HUDEP-2 (cell line): ENCODE results near the gene TTC22.

ENCODE experiments used
- DNase-seq, 76 experiments: peaks; one replicate each; lab custom pipeline; 2025; ENCODE audit not compliant: unreplicated experiment in 76 of 76; lab: John Stamatoyannopoulos, UW

TTC22 gene

DNA sequence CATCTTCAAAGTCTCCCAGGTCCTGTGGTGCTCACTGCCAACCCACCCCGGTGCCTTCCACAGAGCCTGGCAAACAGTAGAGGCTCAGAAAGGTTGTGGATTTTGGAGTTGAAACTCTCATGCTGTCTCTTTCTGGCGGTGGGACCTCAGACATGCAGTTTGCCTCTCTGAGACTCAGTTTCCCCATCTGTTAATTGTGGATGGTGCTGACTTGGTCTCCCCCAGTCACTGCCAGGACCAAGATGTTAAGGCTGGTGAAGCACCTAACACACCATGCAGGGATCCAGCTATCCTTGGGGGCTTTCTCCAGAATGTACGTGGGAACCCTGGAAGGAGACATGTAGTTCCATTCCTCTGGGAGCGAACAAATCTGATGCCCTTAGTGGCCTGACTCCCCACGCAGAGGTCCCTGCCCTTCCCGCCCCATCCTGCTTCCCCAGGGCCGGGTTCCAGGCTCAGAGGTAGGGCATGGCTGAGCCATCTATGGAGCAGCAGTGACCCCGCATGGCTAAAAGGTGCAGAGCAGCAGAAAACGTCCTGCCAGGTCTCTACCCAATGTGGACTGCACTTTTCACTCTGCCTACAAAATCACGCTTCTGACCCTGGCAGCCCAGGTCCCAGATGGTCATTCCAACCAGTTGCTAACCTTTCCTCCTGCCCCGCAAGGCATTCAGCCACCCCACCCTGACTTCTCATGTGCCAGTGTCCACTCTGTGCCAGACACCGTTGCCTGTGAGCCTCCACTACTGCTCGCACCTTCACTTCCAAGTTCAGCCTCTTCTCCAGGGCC lies 9.2 kb upstream of the TTC22 start:
- DNase-seq: peak in 52 of 76 experiments; percentile 9 to 70 (median 43)

DNA sequence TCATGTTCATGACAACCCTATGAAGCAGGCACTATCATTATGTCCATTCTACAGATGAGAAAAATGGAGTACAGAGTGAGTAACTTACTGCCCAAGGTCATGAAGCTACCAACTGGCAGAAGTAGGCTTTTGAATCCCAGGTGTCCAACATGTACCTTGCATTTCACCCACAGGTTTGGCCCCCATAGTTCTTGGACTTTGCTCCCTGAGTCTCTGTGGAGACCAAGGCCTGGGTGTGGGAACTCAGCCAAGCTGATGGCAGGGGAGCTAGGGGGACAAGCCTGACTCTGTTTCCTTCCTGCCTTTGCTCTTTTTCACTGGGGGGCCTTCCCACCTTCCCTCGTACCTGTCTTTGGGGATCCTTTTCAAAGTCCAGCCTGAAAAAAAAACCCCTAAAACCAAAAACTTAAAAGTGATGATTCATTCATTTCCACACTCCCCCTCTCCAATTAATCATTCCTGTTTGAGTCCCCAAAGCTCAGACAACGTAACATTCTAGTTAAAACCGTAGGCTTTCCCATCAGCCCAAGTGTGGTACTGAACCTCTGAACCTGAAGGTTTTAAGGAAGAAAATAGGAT lies 8.5 kb upstream of the TTC22 start:
- no peak for DNase-seq

DNA sequence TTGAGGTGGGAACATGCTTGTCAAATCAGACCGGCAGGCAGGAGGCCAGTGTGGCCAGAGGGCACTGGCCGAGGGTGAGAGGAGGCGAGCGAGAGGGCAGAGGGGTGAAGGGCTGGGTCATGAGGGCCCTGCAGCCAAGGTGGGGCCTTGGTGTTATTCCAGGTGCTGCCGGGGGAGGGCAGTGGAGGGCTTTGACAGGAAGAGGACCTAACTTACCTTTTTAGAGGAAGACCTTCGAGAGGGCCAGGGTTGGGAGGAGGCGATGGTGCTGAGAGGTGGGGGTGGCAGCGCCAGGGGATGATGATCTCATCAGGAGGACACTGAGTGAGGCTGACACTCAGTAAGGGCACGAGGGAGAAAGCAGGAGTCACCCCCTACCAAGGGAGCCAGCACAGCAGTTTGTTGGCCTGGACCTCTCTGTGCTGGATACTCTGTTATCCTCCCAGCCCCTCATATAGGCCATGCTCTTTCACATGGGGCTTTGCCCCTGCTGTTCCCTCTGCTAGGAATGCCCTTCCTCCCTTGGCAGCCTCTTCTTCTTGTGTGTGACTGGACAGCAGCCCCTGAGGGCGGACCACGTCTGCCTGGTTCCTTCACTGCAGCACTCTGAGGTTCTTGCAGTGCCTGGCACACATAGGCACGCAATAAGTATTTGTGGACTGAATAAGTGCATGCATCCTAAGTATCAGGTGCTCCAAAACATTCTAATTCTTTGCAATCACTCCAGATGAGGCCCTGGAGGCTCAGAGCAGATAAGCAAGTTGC lies 7.5 kb upstream of the TTC22 start:
- no peak for DNase-seq

DNA sequence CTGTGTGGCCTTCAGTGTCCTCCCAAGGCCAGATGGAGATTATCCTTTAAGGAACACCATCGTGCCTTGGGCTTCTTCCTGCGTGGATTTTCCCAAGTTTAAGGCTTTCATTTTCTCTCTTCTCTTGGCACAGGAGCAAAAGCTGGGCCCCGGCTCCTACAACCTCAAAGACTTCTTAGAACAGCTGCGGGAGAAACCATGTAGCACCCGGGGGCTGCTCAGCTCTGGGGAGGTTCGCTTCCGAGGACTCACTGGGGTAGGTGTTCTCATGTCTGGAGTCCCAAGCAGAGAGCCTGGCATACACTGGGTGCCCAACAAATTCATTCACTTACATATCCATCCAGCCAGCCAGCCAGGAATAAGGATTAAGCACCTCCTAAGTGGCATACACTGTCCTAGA lies 6.6 kb upstream of the TTC22 start:
- no peak for DNase-seq

DNA sequence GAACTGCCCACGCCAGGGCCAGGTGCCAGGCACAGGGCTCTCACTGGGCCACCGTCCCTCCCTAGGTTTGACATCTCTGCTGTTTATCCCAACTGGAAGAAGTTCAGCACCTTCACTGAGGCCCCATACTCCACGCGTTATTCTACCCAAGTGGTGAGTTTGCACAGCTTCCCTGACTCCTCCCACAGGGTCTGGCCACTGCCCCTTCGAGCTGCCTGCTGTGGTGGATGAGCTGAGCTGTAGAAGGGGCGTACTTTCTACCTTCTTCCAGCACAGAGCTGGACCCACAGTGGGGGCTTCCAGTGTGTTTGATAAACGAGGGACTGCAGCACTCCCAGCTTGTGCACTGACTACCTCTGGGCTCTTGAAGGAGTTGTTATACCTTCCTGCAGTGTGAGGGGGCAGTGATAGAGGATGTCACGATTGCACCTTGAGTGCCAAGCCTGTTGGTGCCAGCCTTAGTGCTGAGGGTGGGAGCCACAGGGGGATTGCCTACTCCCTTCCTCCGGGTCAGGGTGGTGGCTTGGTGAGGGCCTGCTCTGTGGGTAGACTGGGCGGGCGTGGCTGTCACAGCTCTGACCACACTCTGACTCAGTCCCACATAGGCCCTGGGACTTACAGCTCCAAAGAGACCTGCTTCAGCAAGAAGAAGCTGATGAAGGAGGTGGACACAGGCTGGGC lies 5.9 kb upstream of the TTC22 start:
- DNase-seq: peak in 38 of 76 experiments; percentile 0 to 48 (median 17)

DNA sequence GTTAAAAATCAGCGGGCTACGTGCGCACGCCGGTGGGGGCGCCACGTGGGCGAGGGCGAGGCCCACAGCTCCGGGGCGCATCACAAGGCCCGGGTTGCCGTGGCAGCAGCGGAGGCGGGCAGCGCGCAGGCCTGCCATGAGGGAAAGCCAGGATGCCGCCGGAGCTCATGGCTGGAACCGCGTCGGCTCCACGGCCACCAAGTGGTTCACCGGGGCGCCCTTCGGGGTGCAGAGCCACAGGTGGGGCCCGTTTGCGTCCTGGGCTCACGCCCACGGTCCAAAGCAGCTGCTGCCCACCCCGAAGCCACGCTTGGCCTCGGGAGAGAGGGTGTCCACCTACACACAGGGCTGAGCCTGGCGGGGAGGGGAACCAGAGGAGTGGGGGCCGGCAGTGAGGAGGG lies 4.9 kb upstream of the TTC22 start:
- DNase-seq: no peak

DNA sequence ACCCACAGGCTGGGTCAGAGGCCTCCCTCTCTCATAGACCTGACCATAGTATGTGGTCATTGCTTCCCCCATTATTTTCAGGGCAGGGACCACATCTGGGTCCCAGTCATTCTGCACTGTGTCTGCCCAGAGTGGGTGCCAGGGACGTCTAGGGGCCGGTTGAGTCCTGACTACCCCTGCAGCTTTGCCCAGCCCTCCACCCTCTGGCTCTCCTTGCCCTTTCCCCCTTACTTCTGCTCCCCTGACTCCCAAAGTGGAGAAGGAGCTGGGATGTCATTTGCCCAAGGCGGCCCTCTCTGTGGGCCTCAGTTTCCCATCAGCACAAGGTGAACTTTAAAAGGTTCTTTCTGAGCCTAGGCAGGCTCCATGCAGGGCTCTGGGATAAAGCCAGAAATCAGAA lies 4.3 kb upstream of the TTC22 start:
- DNase-seq: no peak

DNA sequence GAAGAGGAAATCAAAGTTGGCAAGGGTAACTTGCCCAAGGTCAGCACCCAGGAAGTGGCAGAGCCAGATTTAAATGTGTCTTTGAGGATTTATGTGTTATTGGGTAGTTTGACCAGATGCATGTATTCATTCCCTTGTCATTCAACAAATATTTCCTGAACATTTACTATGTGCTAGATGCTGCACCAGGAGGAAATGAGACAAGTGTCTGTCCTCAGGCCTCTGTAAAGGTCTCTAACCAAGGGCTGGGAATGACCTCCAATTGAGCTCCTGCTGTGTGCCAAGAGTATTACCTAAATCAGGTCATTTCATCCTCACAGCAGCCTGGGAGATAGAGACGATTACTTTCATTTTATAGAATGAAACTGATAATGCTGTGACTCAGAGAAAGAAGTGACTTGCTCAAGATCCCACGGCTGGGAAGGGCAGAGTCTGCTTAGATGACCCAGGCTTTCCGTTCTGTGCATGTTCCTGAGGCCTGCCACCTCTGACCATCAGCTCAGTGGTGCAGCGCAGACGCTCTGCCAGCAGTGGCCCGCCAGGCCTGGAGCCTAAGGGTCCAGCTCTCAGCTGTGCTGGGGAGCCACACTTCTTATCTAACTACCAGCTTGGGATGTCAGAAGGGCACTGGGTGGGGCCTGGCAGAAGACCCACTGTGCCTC lies 3.5 kb upstream of the TTC22 start:
- DNase-seq: no peak

DNA sequence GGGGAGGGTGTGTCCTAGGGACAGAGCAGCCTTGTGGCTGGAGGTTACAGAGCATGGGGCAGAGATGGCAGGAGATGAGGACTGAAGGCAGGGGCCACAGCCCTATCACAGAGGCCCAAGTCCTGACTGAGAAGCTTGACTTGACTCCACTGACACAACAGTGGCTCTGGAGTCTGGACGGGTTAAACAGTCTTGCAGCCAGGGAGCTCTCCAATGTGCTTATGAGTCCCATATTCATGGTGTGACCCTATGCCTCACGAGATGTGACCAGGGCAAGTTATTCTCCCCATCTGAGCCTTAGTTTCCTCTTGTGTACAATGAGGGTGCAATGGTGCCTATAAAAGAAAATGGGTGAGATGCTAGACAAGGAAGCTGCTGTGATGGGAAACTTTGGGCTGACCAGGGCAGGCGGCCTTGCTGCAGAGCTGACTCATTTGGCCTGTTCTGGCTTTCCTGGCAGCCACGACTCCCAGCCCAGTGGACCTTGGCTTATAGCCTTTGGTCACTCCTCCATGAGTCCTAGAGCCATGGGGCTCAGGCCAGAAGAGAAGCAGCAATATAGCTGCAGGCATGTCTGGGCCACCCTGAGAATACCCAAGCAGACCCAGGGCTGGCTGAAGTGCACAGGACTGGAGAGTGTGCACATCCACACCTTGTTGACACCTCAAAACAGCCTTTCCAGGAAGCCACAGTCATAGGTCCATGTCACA lies 2.8 kb upstream of the TTC22 start:
- DNase-seq: no peak

DNA sequence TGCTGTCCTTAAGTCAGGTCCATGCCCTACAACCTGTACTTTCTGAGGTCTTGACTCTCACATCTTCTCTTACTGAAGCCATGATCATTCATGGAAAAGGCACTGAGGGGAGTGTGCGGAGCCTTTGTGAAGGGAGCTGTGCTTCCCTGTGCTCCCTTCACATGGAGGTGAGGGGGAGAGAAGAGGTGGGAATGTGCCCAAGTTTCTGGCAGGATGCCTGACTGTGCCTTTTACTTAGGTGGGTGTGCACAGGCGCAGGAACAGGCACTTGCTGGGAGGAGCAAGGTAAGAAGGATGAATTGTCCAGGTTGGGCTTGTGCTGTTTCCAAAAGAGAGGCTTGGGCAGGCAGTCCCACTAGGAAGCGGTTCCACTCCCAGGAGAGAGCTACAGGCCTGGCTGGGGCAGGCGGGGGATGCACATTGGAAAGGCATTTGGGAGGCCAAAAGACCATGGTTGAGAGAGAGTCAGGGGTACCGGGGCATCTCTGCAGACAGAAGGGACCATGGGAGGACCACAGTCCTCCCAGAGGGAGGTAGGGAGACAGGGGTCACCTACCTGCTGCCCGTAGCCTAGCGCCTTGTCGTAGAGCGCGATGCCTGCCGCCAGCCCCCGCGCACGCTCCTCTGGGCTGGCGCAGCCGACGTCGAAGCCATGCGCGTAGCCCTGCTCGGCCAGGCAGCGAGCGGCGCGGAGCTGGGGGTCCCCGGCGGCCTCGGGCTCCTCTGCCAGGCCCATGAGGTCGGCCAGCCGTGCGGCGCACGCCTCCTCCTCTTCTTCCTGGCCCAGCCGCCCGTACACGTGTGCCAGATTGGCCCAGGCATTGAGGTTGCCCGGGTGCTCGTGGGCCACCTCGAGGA lies 853 bp downstream of the TTC22 start:
- DNase-seq: no peak

DNA sequence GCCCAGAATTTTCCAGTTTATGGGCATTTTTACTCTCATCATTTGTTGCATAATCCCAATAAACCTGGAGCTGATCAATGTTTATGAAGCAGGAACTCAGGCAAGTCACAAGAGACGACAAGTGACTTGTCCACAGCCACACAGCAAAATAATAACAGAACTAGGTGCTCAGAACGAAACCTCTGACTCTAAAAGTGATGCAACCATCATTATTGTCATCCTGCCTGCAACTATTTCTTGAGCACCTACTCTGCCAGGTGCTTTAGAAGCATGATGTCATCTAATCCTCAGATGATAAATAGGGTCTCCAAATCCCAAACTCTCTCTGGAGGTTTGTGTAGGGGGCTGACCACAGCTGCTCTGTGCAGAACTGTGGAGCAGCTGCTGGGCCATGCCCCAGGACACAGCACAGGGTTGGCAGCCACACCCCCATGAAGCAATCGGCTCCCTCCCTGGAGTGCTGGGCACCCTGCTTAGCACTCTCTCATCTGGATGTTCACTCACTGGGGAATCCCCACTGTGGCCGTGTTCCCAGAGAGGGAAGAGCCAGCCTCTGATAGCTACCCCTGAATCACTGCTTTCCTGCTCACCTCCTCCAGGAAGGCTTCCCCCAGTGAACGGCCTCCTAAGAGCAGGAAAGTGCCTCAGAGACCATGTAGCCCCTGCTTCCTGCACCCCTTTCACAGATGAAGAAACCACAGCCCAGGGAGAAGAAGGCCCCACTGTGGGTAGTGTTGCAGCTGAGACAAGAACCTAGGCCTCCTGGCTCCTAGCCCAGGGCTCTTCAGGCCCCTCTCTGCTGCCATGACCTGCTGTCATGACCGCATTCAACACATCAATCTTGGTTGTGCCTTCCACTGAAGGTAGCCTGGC lies 2.1 kb downstream of the TTC22 start:
- no peak for DNase-seq

DNA sequence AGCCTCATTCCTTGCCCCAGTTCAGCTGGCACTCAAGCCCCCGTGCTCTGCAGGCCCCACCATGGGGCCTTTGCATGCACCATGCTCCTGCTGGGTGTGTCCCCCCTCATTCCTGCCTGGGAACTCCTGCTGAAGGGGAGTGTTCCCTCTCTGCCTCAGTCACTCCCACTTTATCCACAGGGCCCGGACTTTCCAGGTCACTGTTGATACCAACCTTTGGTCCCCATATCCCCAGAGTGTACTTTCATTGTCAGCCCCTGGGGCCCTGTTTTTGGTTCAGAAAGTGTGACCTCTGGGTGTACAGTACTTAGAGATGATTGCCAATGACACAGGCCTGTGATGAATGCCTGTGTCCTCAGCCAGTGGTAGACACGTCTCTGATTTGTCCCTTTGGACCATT lies 2.9 kb downstream of the TTC22 start:
- no peak for DNase-seq

DNA sequence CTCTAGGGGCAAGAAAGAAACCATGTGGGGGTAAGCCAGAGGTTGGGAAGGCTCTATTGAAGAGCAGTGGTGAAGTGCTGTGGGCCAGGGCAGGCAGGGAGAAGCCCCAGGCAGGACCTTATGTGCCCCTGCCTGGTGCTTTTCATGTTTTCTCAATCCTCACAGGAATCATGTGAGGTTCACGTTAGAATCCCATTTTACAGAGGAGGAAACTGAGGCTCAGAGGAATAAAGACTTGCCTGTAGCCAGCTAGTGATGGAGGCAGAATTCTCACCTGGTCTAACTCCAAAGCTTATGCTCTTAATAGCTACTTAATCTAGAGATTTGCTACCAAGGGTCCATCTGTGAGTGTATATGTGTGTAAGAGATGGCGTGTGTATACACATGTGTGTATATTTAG lies 4.2 kb downstream of the TTC22 start:
- no peak for DNase-seq

DNA sequence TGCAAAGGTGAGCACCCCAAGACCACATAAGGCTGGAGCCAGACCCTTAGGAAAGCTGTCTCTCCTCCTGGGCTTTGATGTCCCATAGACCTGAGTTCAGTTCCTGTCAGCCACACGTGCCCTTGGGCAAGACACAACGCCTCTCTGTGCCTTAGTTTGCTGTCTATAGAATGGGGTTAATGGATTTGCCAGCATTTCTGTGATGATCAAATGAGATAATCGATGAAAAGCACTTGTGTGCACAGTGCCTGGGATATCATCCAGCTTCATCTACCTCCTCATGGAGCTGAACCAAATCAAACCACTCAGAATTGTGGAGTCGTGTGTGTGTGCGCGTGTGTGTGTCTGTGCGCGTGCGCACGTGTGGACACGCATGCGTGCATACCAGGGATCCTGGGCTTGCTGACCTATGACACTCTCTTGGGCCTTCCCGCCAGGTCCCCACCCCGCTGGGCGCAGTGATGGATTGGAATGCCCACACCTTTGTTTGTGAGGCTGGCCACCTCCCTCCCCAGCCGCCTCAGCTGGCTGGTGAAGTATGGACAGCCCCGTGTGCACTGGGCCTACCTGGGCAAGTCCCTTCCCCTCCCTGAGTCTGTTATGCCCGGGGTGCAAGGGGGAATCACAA lies 5.2 kb downstream of the TTC22 start:
- no peak for DNase-seq

DNA sequence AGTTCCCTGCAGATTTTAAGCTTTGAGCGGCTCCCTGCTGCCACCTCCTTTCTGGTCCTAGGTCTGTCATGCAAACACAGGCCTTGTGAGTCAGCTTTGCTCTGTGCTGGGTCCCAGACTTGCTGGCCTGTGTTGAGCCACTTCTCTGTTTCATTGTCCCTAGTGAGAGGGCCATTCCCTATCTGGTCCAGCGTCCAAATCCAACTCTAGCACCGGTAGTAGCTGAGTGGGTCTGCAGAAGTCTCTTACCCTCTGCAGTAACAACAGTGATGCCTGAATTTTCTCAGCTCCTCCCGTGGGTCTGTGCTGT lies 5.8 kb downstream of the TTC22 start:
- no peak for DNase-seq

DNA sequence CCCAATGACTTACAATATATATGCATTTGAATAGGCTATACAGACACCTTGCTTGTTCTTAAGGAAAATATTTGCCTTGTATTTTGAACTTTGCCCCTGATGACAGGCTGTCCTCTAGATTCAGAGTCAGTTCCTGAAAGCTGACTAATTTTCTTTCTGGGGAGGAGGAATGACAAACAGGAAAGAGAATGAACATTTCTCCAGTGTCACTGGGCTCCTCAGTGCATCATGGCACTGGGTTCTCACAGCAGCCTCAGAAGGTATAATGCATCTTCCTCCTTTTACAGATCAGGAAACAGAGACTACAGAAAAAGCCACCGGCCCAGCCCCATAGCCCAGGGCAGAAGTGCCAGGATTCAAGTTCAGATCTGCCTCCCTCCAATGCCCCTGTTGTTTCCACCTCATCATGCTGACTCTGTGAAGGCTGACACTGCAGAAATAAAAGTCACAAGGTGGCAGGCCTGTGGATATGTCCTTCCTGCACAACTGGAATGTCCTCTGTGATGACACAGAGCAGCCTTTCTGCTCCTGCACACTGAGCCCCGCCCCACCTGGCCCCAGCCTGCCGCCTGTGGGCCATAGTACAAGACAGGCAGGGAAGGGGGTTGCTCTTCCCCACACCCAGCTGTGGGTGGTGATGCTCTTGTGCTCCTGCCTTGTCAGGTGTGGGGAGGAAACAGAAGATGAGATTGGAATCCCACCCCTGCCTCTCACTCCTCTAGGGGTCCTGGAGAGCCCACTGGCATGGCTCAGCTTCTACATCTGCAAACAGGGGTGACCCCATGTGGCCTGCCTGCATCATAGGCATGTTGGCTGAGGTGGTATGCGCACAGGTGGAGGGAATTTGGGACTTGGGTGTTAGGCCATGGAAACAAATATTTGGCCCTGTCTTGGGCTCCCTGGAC lies 6.4 kb downstream of the TTC22 start:
- DNase-seq: no peak

DNA sequence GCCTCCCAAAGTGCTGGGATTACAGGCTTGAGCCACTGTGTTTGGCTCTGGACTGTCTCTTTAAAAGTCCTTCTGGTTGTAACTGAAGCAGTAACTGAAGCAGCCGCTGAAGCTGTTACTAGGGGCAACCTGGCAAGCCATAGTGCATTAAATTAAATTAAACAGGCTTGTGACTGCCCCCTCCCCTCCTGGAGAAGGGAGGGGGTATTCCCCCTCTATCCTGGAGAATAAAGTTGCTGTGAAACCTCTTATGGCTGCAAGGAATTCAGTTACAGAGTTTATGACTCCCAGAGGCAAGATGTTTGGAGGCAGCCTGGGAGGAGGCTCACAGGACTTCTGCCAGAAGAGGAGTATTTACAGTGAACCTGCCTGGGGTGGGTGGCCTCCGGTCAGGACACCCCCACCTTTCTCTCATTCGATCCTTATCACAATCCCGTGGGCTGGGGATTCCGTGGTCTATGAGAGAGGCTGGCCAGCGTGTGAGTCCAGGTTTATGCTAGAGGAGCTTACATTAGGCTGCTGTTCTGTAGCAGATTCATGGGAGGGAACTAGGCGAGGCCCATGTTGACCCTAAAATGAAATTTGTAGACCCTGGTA lies 8.3 kb downstream of the TTC22 start:
- DNase-seq: no peak
